A673 (cell line): ENCODE data around the gene TAMALIN. TPM values are rescaled to one million over a fixed set of nuclear protein-coding genes. Genes with fewer than 3 reads are reported as not detected.

ENCODE experiments used
- BruUV-seq: library from RNA; stranded (reverse); fragments of 400-500 nt; replicated peaks from 2 replicates; lab custom pipeline; 2021; lab: Mats Ljungman, UMichigan
- CTCF ChIA-PET: fragments of 300-600 bp; sonication (Branson Sonifier 250); formaldehyde crosslinking; loops from one replicate; lab custom pipeline; 2022; ENCODE audit warnings: antibody characterized with exemption; lab: Charles Lee
- POLR2A ChIA-PET: fragments of 300-600 bp; sonication (Branson Sonifier 250); formaldehyde crosslinking; loops from one replicate; lab custom pipeline; 2022; ENCODE audit warnings: antibody characterized with exemption; ENCODE audit not compliant: low non-redundant PET; lab: Charles Lee
- DNase-seq: peaks from one replicate; pipeline ENCODE4 v3.0.0-alpha.2; 2015; ENCODE audit warnings: low spot score
- H3K27ac ChIP-seq: fragments of 200-600 bp; sonication (generic); 2 replicates; pipeline ENCODE4 v1.5.1; 2016; ENCODE audit warnings: mixed run types, low read depth, mild to moderate bottlenecking, mixed read lengths, antibody characterized with exemption, low read length; ENCODE audit not compliant: poor library complexity, severe bottlenecking
- H3K27me3 ChIP-seq: fragments of 200-600 bp; sonication (generic); replicated peaks from 2 replicates; pipeline ENCODE4 v1.6.1; 2017; ENCODE audit warnings: mixed run types, low read depth, mild to moderate bottlenecking, mixed read lengths, antibody characterized with exemption, low read length; ENCODE audit not compliant: insufficient read depth, poor library complexity
- H3K36me3 ChIP-seq: fragments of 200-600 bp; sonication (generic); 2 replicates; pipeline ENCODE4 v1.6.1; 2016; ENCODE audit warnings: mixed run types, mild to moderate bottlenecking, mixed read lengths, antibody characterized with exemption, low read length; ENCODE audit not compliant: insufficient read depth, poor library complexity, severe bottlenecking
- H3K4me1 ChIP-seq: fragments of 200-600 bp; sonication (generic); 2 replicates; pipeline ENCODE4 v1.6.1; 2017; ENCODE audit warnings: mixed run types, mild to moderate bottlenecking, mixed read lengths, antibody characterized with exemption, low read length; ENCODE audit not compliant: insufficient read depth, poor library complexity, severe bottlenecking
- H3K4me3 ChIP-seq: fragments of 200-600 bp; sonication (generic); 2 replicates; pipeline ENCODE4 v1.5.1; 2016; ENCODE audit warnings: low read depth, mixed run types, mild to moderate bottlenecking, mixed read lengths, low read length; ENCODE audit not compliant: poor library complexity, severe bottlenecking
- H3K9me3 ChIP-seq: fragments of 200-600 bp; sonication (generic); 2 replicates; pipeline ENCODE4 v1.6.1; 2016; ENCODE audit warnings: mixed run types, low read depth, mild to moderate bottlenecking, mixed read lengths, antibody characterized with exemption, low read length; ENCODE audit not compliant: poor library complexity, severe bottlenecking
- EZH2 ChIP-seq: fragments of 200-600 bp; sonication (generic); IDR thresholded peaks from 2 replicates; pipeline ENCODE4 v1.6.1; 2017; ENCODE audit warnings: borderline replicate concordance, low read depth, mild to moderate bottlenecking, mixed read lengths, antibody characterized with exemption, low read length; ENCODE audit not compliant: poor library complexity, severe bottlenecking
- intact Hi-C: fragments of 100-400 bp; cut with micrococcal nuclease; formaldehyde crosslinking; loops from one replicate; pipeline ENCODE4 v1.10.0; 2022; ENCODE audit not compliant: unreplicated experiment
- total RNA-seq: library from RNA; stranded (reverse); gene quantifications from 2 replicates; pipeline ENCODE4 v1.2.3, GENCODE V29; 2021
- TF ChIP-seq, protein P1 (sequence below): fragments of 300-800, 200-600 bp; sonication (generic); conservative IDR thresholded peaks from 2 replicates; pipeline ENCODE4 v1.5.1; 2017; ENCODE audit warnings: low read depth, mild to moderate bottlenecking, antibody characterized with exemption, low read length, moderate library complexity, mixed read lengths

Gene TAMALIN
- total RNA-seq, 1 experiment from 2014 or later: 4.8 TPM

DNA sequence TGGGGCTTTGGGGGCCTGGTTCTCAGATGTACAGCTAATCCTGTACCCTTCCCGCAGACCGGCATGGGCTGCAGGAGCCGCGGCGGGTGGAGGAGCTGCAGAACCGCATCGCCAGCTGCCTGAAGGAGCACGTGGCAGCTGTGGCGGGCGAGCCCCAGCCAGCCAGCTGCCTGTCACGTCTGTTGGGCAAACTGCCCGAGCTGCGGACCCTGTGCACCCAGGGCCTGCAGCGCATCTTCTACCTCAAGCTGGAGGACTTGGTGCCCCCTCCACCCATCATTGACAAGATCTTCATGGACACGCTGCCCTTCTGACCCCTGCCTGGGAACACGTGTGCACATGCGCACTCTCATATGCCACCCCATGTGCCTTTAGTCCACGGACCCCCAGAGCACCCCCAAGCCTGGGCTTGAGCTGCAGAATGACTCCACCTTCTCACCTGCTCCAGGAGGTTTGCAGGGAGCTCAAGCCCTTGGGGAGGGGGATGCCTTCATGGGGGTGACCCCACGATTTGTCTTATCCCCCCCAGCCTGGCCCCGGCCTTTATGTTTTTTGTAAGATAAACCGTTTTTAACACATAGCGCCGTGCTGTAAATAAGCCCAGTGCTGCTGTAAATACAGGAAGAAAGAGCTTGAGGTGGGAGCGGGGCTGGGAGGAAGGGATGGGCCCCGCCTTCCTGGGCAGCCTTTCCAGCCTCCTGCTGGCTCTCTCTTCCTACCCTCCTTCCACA lies 52.0 kb downstream of the TAMALIN start:
- intact Hi-C loops: no loop called here
- DNase-seq: no peak

DNA sequence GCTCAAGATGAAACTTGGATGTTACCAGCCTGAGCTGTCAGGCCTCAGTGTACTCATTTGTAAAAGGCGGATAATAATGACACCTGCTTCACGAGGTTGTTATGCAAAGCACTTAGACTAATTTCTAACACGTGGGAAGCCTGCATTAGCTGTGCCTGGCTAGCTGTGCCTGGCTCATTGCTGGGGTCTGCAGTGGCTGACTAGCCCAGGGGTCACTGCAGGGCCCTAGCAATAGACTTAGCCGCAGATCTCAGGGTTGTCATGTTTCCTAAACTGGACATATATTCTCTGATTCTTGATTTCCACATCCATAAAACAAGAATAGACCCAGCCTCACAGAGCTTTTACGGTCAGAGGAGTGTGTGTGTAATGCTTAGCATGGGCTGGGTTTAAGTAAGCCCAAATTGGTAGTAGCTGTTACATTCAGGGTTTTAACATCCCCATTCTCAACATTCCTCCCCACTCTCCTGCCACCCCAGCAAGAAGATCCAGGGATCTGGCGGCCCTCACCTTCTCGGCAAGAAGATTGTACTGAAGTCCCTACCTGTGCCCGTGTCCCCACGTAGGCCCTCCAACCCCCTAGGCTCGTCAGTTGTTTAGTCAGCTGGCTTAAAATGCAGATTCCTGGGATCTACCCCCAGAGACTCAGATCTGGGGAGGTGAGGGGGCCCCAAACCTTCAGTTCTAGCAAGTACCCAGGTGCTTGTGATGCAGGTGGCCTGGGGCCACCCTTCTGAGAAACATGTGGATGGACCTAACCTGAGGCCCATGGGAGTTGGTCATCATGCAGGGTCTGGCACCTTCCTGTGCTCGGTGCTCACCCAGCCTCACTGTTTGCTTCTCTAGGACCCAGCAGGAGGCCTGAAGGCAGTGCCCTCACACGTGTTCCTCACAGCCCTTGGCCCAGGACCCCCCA lies 53.1 kb downstream of the TAMALIN start:
- no peaks in the 10 kb centered on the region for H3K9me3 ChIP-seq
- H3K36me3 ChIP-seq: peaks cover 10% of the 10 kb centered on the region
- CTCF ChIA-PET: interaction anchor here (1.3 to 1.4 kb wide), 2 partner anchors 9 to 34 kb away, joined by 4 to 5 read pairs; no protein-coding TSS in a partner anchor
- POLR2A ChIA-PET: no interaction called here
- TF ChIP-seq, protein P1, sequence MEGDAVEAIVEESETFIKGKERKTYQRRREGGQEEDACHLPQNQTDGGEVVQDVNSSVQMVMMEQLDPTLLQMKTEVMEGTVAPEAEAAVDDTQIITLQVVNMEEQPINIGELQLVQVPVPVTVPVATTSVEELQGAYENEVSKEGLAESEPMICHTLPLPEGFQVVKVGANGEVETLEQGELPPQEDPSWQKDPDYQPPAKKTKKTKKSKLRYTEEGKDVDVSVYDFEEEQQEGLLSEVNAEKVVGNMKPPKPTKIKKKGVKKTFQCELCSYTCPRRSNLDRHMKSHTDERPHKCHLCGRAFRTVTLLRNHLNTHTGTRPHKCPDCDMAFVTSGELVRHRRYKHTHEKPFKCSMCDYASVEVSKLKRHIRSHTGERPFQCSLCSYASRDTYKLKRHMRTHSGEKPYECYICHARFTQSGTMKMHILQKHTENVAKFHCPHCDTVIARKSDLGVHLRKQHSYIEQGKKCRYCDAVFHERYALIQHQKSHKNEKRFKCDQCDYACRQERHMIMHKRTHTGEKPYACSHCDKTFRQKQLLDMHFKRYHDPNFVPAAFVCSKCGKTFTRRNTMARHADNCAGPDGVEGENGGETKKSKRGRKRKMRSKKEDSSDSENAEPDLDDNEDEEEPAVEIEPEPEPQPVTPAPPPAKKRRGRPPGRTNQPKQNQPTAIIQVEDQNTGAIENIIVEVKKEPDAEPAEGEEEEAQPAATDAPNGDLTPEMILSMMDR: no peak
- TF ChIP-seq EZH2: no peak
- no peaks in the 10 kb centered on the region for H3K27me3 ChIP-seq
- BruUV-seq: no TSS peak
- no peaks in the 10 kb centered on the region for H3K4me1 ChIP-seq
- H3K27ac ChIP-seq: no peak overlapping the region
- no peak overlapping the region for H3K4me3 ChIP-seq
- intact Hi-C loops: no loop called here
- no peak for DNase-seq

More for the DNA sequence above, 52.0 kb downstream of the TAMALIN start:
- TF ChIP-seq EZH2: no peak
- TF ChIP-seq, protein P1: no peak
- ChIA-PET POLR2A (no interaction called here), CTCF (interaction anchor here (1.3 to 1.4 kb wide), 2 partner anchors 10 to 33 kb away, joined by 4 to 5 read pairs; no protein-coding TSS in a partner anchor)
- Histone ChIP-seq H3K4me1 (no peaks in the 10 kb centered on the region), H3K36me3 (peaks cover 14% of the 10 kb centered on the region), H3K9me3 (no peaks in the 10 kb centered on the region), H3K27me3 (no peaks in the 10 kb centered on the region), H3K27ac (no peak overlapping the region), H3K4me3 (no peak overlapping the region)
- BruUV-seq: no TSS peak

DNA sequence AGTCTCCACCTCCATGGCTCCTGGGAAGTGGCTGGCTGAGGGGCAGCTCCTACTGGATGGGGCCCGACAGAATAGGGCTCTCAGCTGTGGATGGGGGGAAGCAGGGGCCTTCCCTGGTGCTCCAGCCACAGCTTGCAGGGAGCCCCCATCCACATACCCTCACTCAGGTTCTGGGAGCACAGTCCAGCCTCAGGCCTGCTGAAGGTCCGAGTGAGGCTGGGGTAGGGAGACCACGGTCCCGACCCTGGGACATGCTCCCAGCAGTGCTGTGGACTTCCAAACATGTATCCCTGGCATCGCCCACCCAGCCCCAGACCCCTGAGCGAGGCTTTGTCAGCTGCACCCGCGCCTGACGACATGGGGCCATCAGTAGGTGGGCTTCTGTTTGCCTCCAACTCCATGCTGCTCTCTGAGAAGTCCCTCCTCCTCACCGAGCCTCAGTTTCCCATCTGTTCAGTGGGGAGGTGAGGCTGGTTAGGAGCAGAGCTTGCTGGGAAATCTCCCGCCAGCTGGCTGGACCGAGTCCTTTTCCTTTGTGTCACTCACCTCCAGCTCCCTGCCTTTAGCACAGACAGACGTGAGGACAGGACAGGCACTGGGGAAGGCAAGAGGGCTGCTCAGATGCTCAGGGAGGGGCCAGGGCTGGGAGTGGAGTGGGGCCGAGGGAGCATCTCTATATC lies 53.9 kb downstream of the TAMALIN start:
- no peaks in the 10 kb centered on the region for H3K27me3 ChIP-seq
- no peak overlapping the region for H3K27ac ChIP-seq
- ChIA-PET POLR2A (no interaction called here), CTCF (no interaction called here)
- H3K4me3 ChIP-seq: no peak overlapping the region
- H3K9me3 ChIP-seq: no peaks in the 10 kb centered on the region
- no peaks in the 10 kb centered on the region for H3K4me1 ChIP-seq
- TF ChIP-seq, protein P1: no peak
- TF ChIP-seq EZH2: no peak
- peaks cover 6% of the 10 kb centered on the region for H3K36me3 ChIP-seq
- no TSS peak for BruUV-seq
- intact Hi-C loops: no loop called here
- no peak for DNase-seq
